Right lobe of liver (tissue), 6 donors: Measurements from ENCODE around the gene ZBTB42. TPM values are rescaled to one million over a fixed set of nuclear protein-coding genes. Genes with fewer than 3 reads are reported as not detected.
"Not testable (repeated sequence)": the region's sequence is repeated elsewhere in the genome, so short reads cannot be mapped to it uniquely, and the experiment has no call there.

ENCODE experiments used
- ATAC-seq, 4 donors: fragments of 200-7000 bp; cut with Tn5 transposase; one replicate each; pipeline ENCODE4 v1.9.1; 2020; ENCODE audit warnings: mild to moderate bottlenecking in 4 of 4, moderate library complexity in 4 of 4
- DNase-seq, 3 donors: peaks; one replicate each; pipeline ENCODE4 v3.0.0-alpha.2; 2020
- H3K27ac ChIP-seq, 3 donors: fragments of 200-600 bp; one replicate each; pipeline ENCODE4 v1.8.0; 2022
- H3K27me3 ChIP-seq, 2 donors: fragments of 200-600 bp; one replicate each; pipeline ENCODE4 v1.8.0; 2022
- H3K36me3 ChIP-seq, 4 donors: fragments of 200-600 bp; sonication (generic) in 1 of 4; one replicate each; pipeline versions ENCODE4 v1.5.1 to v1.8.0; 2017 to 2022; ENCODE audit warnings: control low read depth in 1 of 4
- H3K4me1 ChIP-seq, 4 donors: fragments of 200-600 bp; sonication (generic) in 1 of 4; one replicate each; pipeline versions ENCODE4 v1.5.1 to v1.8.0; 2017 to 2022; ENCODE audit warnings: control low read depth in 1 of 4
- H3K4me3 ChIP-seq, 3 donors: fragments of 200-600 bp; one replicate each; pipeline ENCODE4 v1.8.0; 2022
- H3K9me3 ChIP-seq, 4 donors: fragments of 200-600 bp; sonication (generic) in 1 of 4; one replicate each; pipeline versions ENCODE4 v1.5.1 to v1.8.0; 2017 to 2022; ENCODE audit warnings: control low read depth in 1 of 4
- CTCF ChIP-seq, 4 donors: fragments of 200-600 bp in 3 of 4; fragments of 450-650 bp in 1 of 4; IDR thresholded peaks; one replicate each; pipeline versions ENCODE4 v1.5.1 to v1.8.0; 2016 to 2022; ENCODE audit warnings: antibody characterized with exemption in 4 of 4, mild to moderate bottlenecking in 2 of 4
- POLR2A ChIP-seq: fragments of 450-650 bp; IDR thresholded peaks from one replicate; pipeline ENCODE4 v1.6.1; 2017; ENCODE audit warnings: antibody characterized with exemption, mild to moderate bottlenecking
- WGBS: methylation state at CpG from one replicate; pipeline ENCODE4 v1.1.6; 2018; ENCODE audit warnings: low coverage, low lambda C conversion rate; ENCODE audit not compliant: insufficient coverage; ENCODE audit errors: missing lambda C conversion rate; 5-methylcytosine and 5-hydroxymethylcytosine counted together
- intact Hi-C, 2 donors: fragments of 100-400 bp; cut with DNase I; formaldehyde crosslinking; loops; one replicate each; pipeline versions ENCODE4 v1.11.2 to v1.14.1; 2022
- total RNA-seq, 6 experiments: library from RNA; depleted of rRNA in 2 of 6; stranded (reverse); fragments of >200 nt in 2 of 6; fragmentation: NEBNext Ultra II Directional in 3 of 6; extraction: Animal tissue kit (Norgen Biotek cat#: 25700) in 3 of 6; gene quantifications; one replicate each; pipeline versions ENCODE4 v1.1.0 to v1.2.4, GENCODE V29; 2016 to 2023
- donor health status: DM: no; HTN: yes; CAD: no.
- donor health status: DM: no; HTN: no; CAD: no.
- donor health status: DM: no; HTN: no; CAD: no.
- donor health status: DM: no; HTN: yes; CAD: no.
- donor health status: DM: no; HTN: yes; CAD: no.

Gene ZBTB42
- total RNA-seq, 6 experiments from 2014 or later: 2.2 to 13.7 (median 3.6) TPM

- Histone ChIP-seq H3K36me3 (no peaks in the 10 kb centered on the region), H3K4me1 (peaks cover 0 to 17% (median 0%) of the 10 kb centered on the region in 4 donors), H3K4me3 (no peak overlapping the region), H3K27ac (no peak overlapping the region), H3K27me3 (no peaks in the 10 kb centered on the region), H3K9me3 (no peaks in the 10 kb centered on the region)
- ATAC-seq (no peak), DNase-seq (peak in 1 of 3 donors; percentile 8)
- intact Hi-C loops: no loop called here
- WGBS: 52% methylated on average over 2 of the region's 11 CpGs
- TF ChIP-seq POLR2A: no peak
- no peak for TF ChIP-seq CTCF (IDR thresholded peaks at IDR 0.05)
These were observed 9.4 kb downstream of the ZBTB42 start for GRCh38 chr14:104810316-104810715.

DNA sequence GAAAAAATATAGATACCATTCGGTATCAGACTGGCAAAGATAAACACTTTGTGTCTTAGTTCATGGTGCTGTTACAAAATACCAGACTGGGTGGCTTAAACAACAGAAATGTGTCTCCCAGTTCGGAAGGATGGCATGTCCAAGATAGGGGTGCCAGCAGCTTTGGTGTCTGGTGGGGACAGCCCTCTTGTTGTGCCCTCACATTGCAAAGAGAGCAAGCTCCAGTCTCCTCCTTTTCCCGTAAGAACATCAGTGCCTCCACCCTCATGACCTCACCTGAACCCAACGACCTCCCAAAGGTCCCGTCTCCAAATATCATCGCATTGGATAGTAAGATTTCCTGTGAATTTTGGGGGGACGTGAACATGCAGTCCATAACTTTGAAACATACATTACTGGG, 12.4 kb downstream of the ZBTB42 start:
- no peak overlapping the region for H3K4me3 ChIP-seq
- peaks cover 0 to 26% (median 3%) of the 10 kb centered on the region in 4 donors for H3K4me1 ChIP-seq
- ATAC-seq (no peak), DNase-seq (no peak)
- no peak overlapping the region for H3K27ac ChIP-seq
- intact Hi-C loops: no loop called here
- TF ChIP-seq CTCF (IDR thresholded peaks at IDR 0.05): no peak
- no peak for TF ChIP-seq POLR2A
- WGBS: 71% methylated on average over 5 of the region's 7 CpGs
- H3K9me3 ChIP-seq: no peaks in the 10 kb centered on the region
- H3K27me3 ChIP-seq: no peaks in the 10 kb centered on the region
- H3K36me3 ChIP-seq: no peaks in the 10 kb centered on the region

GRCh38 chr14:104814701-104815100, 13.8 kb downstream of the ZBTB42 start:
- WGBS: 78% methylated on average over 10 of the region's 15 CpGs
- H3K4me3 ChIP-seq: peak overlapping the region; percentile 88 to 90 (median 90)
- ATAC-seq, H3K36me3 ChIP-seq, H3K9me3 ChIP-seq, intact Hi-C loops, H3K27me3 ChIP-seq: not testable (repeated sequence)
- peaks cover 0 to 26% (median 3%) of the 10 kb centered on the region in 4 donors for H3K4me1 ChIP-seq
- peak in 1 of 3 donors; percentile 16 for DNase-seq
- H3K27ac ChIP-seq: peak overlapping the region in 2 of 3 donors; percentile 88 to 91

- TF ChIP-seq CTCF (IDR thresholded peaks at IDR 0.05) (no peak), POLR2A (no peak)
- H3K4me1 ChIP-seq: peaks cover 0 to 26% (median 3%) of the 10 kb centered on the region in 4 donors
- H3K4me3 ChIP-seq: peak overlapping the region; percentile 88 to 90 (median 90)
- peak overlapping the region; percentile 70 to 91 (median 88) for H3K27ac ChIP-seq
- no peaks in the 10 kb centered on the region for H3K27me3 ChIP-seq
- ATAC-seq (peak; percentile 1 to 11 (median 8)), DNase-seq (peak; percentile 42 to 66 (median 60))
- H3K36me3 ChIP-seq: no peaks in the 10 kb centered on the region
- no peaks in the 10 kb centered on the region for H3K9me3 ChIP-seq
- intact Hi-C loops: no loop called here
- WGBS: 0% methylated on average over 2 of the region's 8 CpGs
These were observed 15.6 kb downstream of the ZBTB42 start for GRCh38 chr14:104816616-104816884.

DNA sequence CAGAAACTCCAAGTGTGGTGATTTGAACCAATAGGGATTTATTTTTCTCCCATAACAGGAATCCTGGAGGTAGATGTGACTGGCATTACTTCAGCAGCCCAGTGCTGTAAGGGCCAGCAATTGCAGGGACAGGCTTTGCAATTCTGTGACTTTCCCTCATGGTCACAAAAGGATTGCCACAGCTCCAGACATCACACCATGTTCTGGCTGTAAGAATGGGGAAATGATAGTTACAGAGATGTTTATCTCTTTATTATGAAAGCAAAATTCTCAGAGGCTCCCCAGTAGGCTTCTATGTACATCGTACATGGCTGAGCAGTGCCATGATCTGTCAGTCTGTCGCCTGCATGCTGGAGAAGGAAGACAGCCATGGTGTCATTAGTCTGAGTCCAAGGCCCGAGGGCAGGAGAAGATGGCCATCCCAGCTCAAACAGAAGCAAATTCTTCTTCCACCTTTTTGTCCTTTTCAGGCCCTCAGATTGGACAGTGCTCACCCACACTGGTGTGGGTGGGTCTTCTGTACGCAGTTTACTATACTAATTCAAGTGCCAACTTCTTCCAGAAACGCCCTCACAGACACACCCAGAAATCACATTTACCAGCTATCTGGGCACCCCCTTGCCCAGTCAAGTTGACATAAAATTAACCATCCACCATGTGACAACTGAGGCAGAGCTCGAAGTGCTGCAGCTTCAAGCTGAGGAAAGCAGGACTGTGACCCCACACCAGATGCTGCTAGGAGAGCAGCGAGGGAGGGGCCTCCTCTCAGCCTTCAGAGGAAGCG, 17.2 kb downstream of the ZBTB42 start:
- Histone ChIP-seq H3K4me1 (peaks cover 0 to 26% (median 3%) of the 10 kb centered on the region in 4 donors), H3K27me3 (no peaks in the 10 kb centered on the region), H3K4me3 (no peak overlapping the region), H3K36me3 (no peaks in the 10 kb centered on the region), H3K27ac (no peak overlapping the region), H3K9me3 (no peaks in the 10 kb centered on the region)
- 86% methylated on average over 5 of the region's 8 CpGs for WGBS
- TF ChIP-seq CTCF (IDR thresholded peaks at IDR 0.05) (no peak), POLR2A (no peak)
- intact Hi-C loops: no loop called here
- ATAC-seq (no peak), DNase-seq (peak in 1 of 3 donors; percentile 19)
